HUES6 (cell line): ENCODE results near the gene CIDEA.

ENCODE experiments used
- H3K27ac ChIP-seq: 2 replicates; pipeline ENCODE4 v1.7.0; 2013; ENCODE audit warnings: low read depth, mild to moderate bottlenecking, low read length, inconsistent platforms
- H3K27me3 ChIP-seq: 2 replicates; pipeline ENCODE4 v1.6.1; 2013; ENCODE audit warnings: low read length; ENCODE audit not compliant: control insufficient read depth, insufficient read depth
- H3K36me3 ChIP-seq: 2 replicates; pipeline ENCODE4 v1.6.1; 2013; ENCODE audit warnings: low read length; ENCODE audit not compliant: control insufficient read depth, insufficient read depth
- H3K4me1 ChIP-seq: 2 replicates; pipeline ENCODE4 v1.6.1; 2013; ENCODE audit warnings: low read length; ENCODE audit not compliant: control insufficient read depth, insufficient read depth
- H3K4me3 ChIP-seq: 2 replicates; pipeline ENCODE4 v1.5.1; 2013; ENCODE audit warnings: low read depth, low read length
- H3K9ac ChIP-seq: one replicate; pipeline ENCODE4 v1.6.1; 2013; ENCODE audit warnings: mild to moderate bottlenecking, low read length
- H3K9me3 ChIP-seq: 2 replicates; pipeline ENCODE4 v1.6.1; 2013; ENCODE audit warnings: low read depth, low read length; ENCODE audit not compliant: control insufficient read depth, insufficient read depth

Gene CIDEA

GRCh38 chr18:12254820-12255511 lies 805 bp downstream of the CIDEA start:
- H3K27ac ChIP-seq: no peak overlapping the region
- H3K9me3 ChIP-seq: no peaks in the 10 kb centered on the region
- peak overlapping the region; percentile 78 for H3K4me3 ChIP-seq
- H3K9ac ChIP-seq: no peak overlapping the region
- no peaks in the 10 kb centered on the region for H3K36me3 ChIP-seq
- H3K4me1 ChIP-seq: peaks cover 32% of the 10 kb centered on the region
- peaks cover 81% of the 10 kb centered on the region for H3K27me3 ChIP-seq

DNA sequence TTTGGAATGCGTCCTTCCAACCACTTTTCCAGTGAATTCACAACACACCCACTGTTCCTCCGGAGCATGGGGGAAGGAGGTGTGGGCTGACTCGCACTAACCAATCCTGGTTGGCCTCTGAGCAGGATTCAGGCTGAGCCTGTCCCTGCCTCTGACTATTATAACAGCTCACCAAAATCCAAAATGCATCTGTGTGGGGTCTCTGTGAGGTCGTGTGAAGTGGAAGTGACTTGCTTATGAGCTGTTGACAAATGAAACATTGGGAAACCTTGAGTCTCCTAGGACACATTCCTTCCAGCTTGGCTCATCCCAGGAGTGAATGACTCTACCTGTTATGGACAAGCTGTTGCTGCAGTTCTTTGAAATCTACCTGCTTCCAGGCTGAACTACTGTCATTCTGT lies 1.5 kb downstream of the CIDEA start:
- Histone ChIP-seq H3K27me3 (peaks cover 81% of the 10 kb centered on the region), H3K27ac (no peak overlapping the region), H3K9me3 (no peaks in the 10 kb centered on the region), H3K4me3 (peak overlapping the region; percentile 78; the same call in 1 of the 2 replicates), H3K9ac (no peak overlapping the region), H3K4me1 (peaks cover 32% of the 10 kb centered on the region), H3K36me3 (no peaks in the 10 kb centered on the region)

GRCh38 chr18:12256951-12257350 lies 2.8 kb downstream of the CIDEA start:
- no peaks in the 10 kb centered on the region for H3K36me3 ChIP-seq
- H3K4me3 ChIP-seq: no peak overlapping the region
- H3K9me3 ChIP-seq: no peaks in the 10 kb centered on the region
- no peak overlapping the region for H3K27ac ChIP-seq
- peaks cover 68% of the 10 kb centered on the region for H3K27me3 ChIP-seq
- H3K4me1 ChIP-seq: peaks cover 32% of the 10 kb centered on the region
- no peak overlapping the region for H3K9ac ChIP-seq

DNA sequence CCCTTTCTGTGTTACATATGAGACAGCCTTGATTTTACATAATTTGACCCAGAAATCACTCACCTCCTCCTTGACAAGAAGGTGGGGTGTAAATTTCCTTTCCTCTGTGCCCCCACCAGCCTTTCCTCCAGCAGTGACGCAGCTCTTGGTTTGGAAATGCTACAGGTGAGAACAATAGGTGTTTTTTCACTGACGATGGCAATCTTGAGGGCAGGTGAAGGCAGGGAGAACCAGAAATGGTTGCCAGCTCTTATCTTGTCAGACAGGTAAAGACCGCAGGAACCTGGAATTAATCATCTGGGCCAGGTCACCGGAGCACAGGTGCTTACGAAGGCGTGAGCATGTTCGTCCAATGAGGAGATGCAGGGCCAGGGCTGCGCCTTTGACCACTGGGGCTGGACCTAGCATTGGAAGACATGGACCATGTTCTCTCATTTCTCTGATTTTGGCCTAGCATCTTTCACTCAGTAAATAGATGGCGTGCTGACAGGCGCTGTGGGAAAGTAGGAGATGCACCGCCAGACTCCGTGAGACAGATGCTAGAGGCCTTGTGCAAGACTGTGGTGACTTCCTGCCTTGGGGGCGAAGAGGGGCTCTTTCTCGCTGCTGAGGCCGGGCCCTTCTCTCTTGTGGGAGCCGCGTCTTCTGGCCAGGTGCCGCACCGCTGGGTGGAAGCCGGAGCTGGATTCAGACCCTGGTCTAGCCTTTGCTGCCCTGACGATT lies 4.0 kb downstream of the CIDEA start:
- Histone ChIP-seq H3K4me3 (no peak overlapping the region), H3K36me3 (no peaks in the 10 kb centered on the region), H3K27ac (no peak overlapping the region), H3K9me3 (no peaks in the 10 kb centered on the region), H3K4me1 (peaks cover 29% of the 10 kb centered on the region), H3K9ac (no peak overlapping the region), H3K27me3 (peaks cover 56% of the 10 kb centered on the region)

GRCh38 chr18:12258719-12259705 lies 4.9 kb downstream of the CIDEA start:
- Histone ChIP-seq H3K27me3 (peaks cover 48% of the 10 kb centered on the region), H3K27ac (no peak overlapping the region)

GRCh38 chr18:12262748-12263147 lies 8.6 kb downstream of the CIDEA start:
- H3K4me3 ChIP-seq: no peak overlapping the region
- H3K9me3 ChIP-seq: no peaks in the 10 kb centered on the region
- peaks cover 10% of the 10 kb centered on the region for H3K27me3 ChIP-seq
- H3K9ac ChIP-seq: no peak overlapping the region
- H3K36me3 ChIP-seq: no peaks in the 10 kb centered on the region
- no peaks in the 10 kb centered on the region; the same call in 1 of the 2 replicates for H3K4me1 ChIP-seq
- H3K27ac ChIP-seq: no peak overlapping the region

More at GRCh38 chr18:12258719-12259705, 4.9 kb downstream of the CIDEA start:
- Histone ChIP-seq H3K4me3 (no peak overlapping the region), H3K9me3 (no peaks in the 10 kb centered on the region), H3K9ac (no peak overlapping the region), H3K4me1 (peaks cover 21% of the 10 kb centered on the region; the same call in 1 of the 2 replicates), H3K36me3 (no peaks in the 10 kb centered on the region)

DNA sequence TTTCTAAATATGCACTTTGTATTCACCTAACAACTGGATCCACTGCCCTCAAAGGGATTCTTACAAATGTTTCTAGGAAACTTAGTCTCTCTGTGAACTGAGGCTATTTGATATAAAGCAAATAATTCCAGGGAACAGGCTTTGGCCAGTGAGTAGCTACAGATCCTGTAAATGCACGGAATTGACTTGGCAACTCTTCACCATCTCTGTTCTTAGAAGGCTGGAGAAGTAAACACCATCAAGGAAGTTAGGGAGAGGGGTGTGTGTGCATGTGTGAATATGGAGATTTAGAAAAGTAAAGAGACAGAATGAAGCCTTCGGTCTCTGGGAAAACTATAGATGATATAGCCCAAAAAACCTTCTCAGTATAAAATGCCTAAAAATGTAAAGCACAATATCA lies 10.7 kb downstream of the CIDEA start:
- no peaks in the 10 kb centered on the region for H3K36me3 ChIP-seq
- H3K9ac ChIP-seq: no peak overlapping the region
- no peak overlapping the region for H3K4me3 ChIP-seq
- H3K27ac ChIP-seq: no peak overlapping the region
- H3K27me3 ChIP-seq: no peaks in the 10 kb centered on the region; the same call in 1 of the 2 replicates
- no peaks in the 10 kb centered on the region for H3K9me3 ChIP-seq
- H3K4me1 ChIP-seq: no peaks in the 10 kb centered on the region

GRCh38 chr18:12271376-12272235 lies 17.4 kb downstream of the CIDEA start:
- Histone ChIP-seq H3K27ac (peak overlapping the region; percentile 61; the same call in 1 of the 2 replicates), H3K4me1 (peaks cover 10% of the 10 kb centered on the region), H3K4me3 (peak overlapping the region; percentile 89), H3K36me3 (no peaks in the 10 kb centered on the region), H3K27me3 (no peaks in the 10 kb centered on the region), H3K9me3 (no peaks in the 10 kb centered on the region), H3K9ac (peak overlapping the region; percentile 72)

DNA sequence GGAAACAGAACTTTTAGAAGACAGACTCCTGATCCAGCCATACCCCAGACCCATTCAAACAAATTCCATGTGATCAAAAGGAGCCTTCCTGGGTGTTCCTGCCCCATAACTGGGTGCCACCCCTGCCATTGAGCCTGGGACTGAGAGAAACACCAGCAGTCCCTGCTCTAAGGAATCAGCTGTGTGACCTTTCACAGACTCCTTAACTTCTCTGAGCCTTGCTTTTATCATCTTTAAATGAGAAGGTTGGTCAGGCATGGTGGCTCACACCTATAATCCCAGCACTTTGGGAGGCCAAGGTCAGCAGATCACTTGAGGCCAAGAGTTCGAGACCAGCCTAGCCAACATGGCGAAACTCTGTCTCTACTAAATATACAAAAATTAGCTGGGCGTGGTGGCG lies 20.6 kb downstream of the CIDEA start:
- H3K4me3 ChIP-seq: no peak overlapping the region
- H3K27me3 ChIP-seq: no peaks in the 10 kb centered on the region
- H3K36me3 ChIP-seq: no peaks in the 10 kb centered on the region
- peaks cover 28% of the 10 kb centered on the region for H3K4me1 ChIP-seq
- H3K9me3 ChIP-seq: no peaks in the 10 kb centered on the region
- H3K27ac ChIP-seq: no peak overlapping the region
- H3K9ac ChIP-seq: no peak overlapping the region
